Loucy (cell line): ENCODE results near the gene ASB11.

Experiments used
- H2AFZ ChIP-seq: fragments of 200-600 bp; sonication (generic); 2 replicates; pipeline ENCODE4 v1.6.0; 2016; ENCODE audit warnings: antibody characterized with exemption, mild to moderate bottlenecking, low read length, moderate library complexity
- H3F3A ChIP-seq: fragments of 200-600 bp; 2 replicates; pipeline ENCODE4 v1.6.0; 2016; ENCODE audit warnings: antibody characterized with exemption, low read depth, mild to moderate bottlenecking
- H3K27me3 ChIP-seq: fragments of 200-600 bp; sonication (generic); 2 replicates; pipeline ENCODE4 v1.6.1; 2014; ENCODE audit warnings: low read length, mild to moderate bottlenecking; ENCODE audit not compliant: insufficient read depth, poor library complexity, severe bottlenecking
- H3K36me3 ChIP-seq: fragments of 200-600 bp; sonication (generic); 2 replicates; pipeline ENCODE4 v1.6.1; 2016; ENCODE audit warnings: low read length; ENCODE audit not compliant: insufficient read depth
- H3K4me1 ChIP-seq: fragments of 200-600 bp; sonication (generic); 2 replicates; pipeline ENCODE4 v1.5.1; 2014; ENCODE audit warnings: low read length, mild to moderate bottlenecking; ENCODE audit not compliant: insufficient read depth, poor library complexity, severe bottlenecking
- H3K4me2 ChIP-seq: fragments of 200-600 bp; sonication (generic); 2 replicates; pipeline ENCODE4 v1.6.0; 2014; ENCODE audit warnings: antibody characterized with exemption, low read length, low read depth, mild to moderate bottlenecking; ENCODE audit not compliant: poor library complexity, severe bottlenecking
- H3K4me3 ChIP-seq: fragments of 200-600 bp; sonication (generic); 2 replicates; pipeline ENCODE4 v1.5.1; 2014; ENCODE audit warnings: low read length, mild to moderate bottlenecking, mixed read lengths; ENCODE audit not compliant: poor library complexity, severe bottlenecking
- H3K79me2 ChIP-seq: fragments of 200-600 bp; sonication (generic); 2 replicates; pipeline ENCODE4 v1.6.1; 2014; ENCODE audit warnings: low read length; ENCODE audit not compliant: insufficient read depth
- H3K9ac ChIP-seq: fragments of 200-600 bp; sonication (generic); 2 replicates; pipeline ENCODE4 v1.6.0; 2014; ENCODE audit warnings: mild to moderate bottlenecking, low read depth, low read length, moderate library complexity; ENCODE audit not compliant: poor library complexity, severe bottlenecking
- H3K9me2 ChIP-seq: fragments of 200-600 bp; sonication (generic); replicated peaks from 2 replicates; pipeline ENCODE4 v1.6.1; 2016; ENCODE audit warnings: low read depth, low read length, mixed read lengths
- H3K9me3 ChIP-seq: fragments of 200-600 bp; sonication (generic); 2 replicates; pipeline ENCODE4 v1.6.1; 2014; ENCODE audit warnings: mild to moderate bottlenecking, antibody characterized with exemption, low read length, low read depth; ENCODE audit not compliant: insufficient read depth
- H4K20me1 ChIP-seq: fragments of 200-600 bp; sonication (generic); 2 replicates; pipeline ENCODE4 v1.6.0; 2014; ENCODE audit warnings: antibody characterized with exemption, low read length, mild to moderate bottlenecking; ENCODE audit not compliant: insufficient read depth, poor library complexity, severe bottlenecking
- CTCF ChIP-seq: fragments of 200-600 bp; sonication (generic); conservative IDR thresholded peaks from 2 replicates; pipeline ENCODE4 v1.5.1; 2014; ENCODE audit warnings: mild to moderate bottlenecking, antibody characterized with exemption, low read length
- EZH2phosphoT487 ChIP-seq: fragments of 200-600 bp; IDR thresholded peaks from 2 replicates; pipeline ENCODE4 v1.6.1; 2018; ENCODE audit warnings: antibody characterized with exemption, mild to moderate bottlenecking, moderate library complexity, borderline replicate concordance

ASB11 gene

GRCh38 chrX:15293451-15293850 lies 22.0 kb downstream of the ASB11 start:
- Histone ChIP-seq H4K20me1 (no peaks in the 10 kb centered on the region), H2AFZ (no peak overlapping the region), H3K4me3 (no peak overlapping the region), H3K36me3 (no peaks in the 10 kb centered on the region), H3K79me2 (no peaks in the 10 kb centered on the region), H3K27me3 (no peaks in the 10 kb centered on the region), H3K9me2 (no peaks in the 10 kb centered on the region), H3K9me3 (no peaks in the 10 kb centered on the region), H3K9ac (no peak overlapping the region), H3K4me1 (no peaks in the 10 kb centered on the region), H3K4me2 (no peak overlapping the region), H3F3A (no peaks in the 10 kb centered on the region)
- no peak for TF ChIP-seq EZH2phosphoT487
- no peak for TF ChIP-seq CTCF

- H2AFZ ChIP-seq, result no peak overlapping the region
- H3K9ac ChIP-seq, result no peak overlapping the region
- H3K36me3 ChIP-seq, result no peaks in the 10 kb centered on the region
- no peaks in the 10 kb centered on the region for H3K79me2 ChIP-seq
- no peak overlapping the region for H3K4me3 ChIP-seq
- H4K20me1 ChIP-seq, result no peaks in the 10 kb centered on the region
- H3K4me1 ChIP-seq, result no peaks in the 10 kb centered on the region
- no peak overlapping the region for H3K4me2 ChIP-seq
- TF ChIP-seq EZH2phosphoT487 (no peak), CTCF (no peak)
- no peaks in the 10 kb centered on the region for H3K9me2 ChIP-seq
- no peaks in the 10 kb centered on the region for H3F3A ChIP-seq
- no peaks in the 10 kb centered on the region for H3K27me3 ChIP-seq
- H3K9me3 ChIP-seq, result no peaks in the 10 kb centered on the region
Measured at GRCh38 chrX:15292861-15293260, 22.6 kb downstream of the ASB11 start.

- Histone ChIP-seq H3K36me3 (no peaks in the 10 kb centered on the region), H3K9me3 (no peaks in the 10 kb centered on the region), H3K9me2 (no peaks in the 10 kb centered on the region), H2AFZ (no peak overlapping the region), H3K4me1 (no peaks in the 10 kb centered on the region), H3K27me3 (no peaks in the 10 kb centered on the region), H3K79me2 (no peaks in the 10 kb centered on the region), H3F3A (no peaks in the 10 kb centered on the region), H3K4me3 (no peak overlapping the region), H3K9ac (no peak overlapping the region), H4K20me1 (no peaks in the 10 kb centered on the region), H3K4me2 (no peak overlapping the region)
- TF ChIP-seq CTCF (no peak), EZH2phosphoT487 (no peak)
Measured at GRCh38 chrX:15277604-15278003, 37.8 kb downstream of the ASB11 start.
